ENCODE data around the gene DKC1.

The DKC1 gene

DNA sequence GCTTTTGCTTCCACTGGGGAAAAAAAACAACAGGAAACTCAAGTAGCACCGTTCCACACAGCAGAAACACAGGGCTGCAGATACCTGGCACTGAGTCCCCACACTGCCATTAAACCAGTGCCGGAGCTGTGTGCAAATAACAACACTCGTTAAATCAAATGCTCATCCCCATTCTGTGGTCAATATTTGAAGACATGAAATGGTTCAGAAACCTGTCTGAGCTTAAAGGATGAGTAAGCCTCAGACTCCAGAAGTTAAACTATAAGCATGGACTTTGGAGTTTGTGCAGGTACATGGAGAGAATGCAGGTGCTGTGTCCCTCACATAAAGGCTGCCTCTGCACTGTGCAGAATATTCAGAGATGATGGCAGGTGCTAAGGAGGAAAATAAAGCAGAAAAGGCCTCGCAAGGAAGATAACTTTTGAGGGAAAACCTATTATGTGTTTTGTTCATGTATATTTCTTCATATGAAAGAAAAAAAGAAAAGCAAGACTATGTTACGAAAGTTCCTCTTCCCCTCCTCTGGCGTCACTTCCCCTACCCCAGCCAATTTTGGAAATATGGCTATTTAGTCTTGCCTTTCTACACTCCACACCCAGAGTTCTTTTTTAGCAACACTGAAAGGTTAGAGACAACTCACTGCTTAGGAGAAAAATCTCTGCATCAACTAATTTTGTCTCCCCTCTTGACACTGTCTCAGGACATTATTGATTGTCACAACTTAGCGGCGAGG is 38.0 kb downstream of the DKC1 start:
- Histone ChIP-seq H3K4me3 (ENCODE audit: low read length) (no peak overlapping the region), H3K27ac (ENCODE audit: low read length) (no peak overlapping the region), H3K9ac (ENCODE audit: low read length) (no peak overlapping the region), H3K79me2 (ENCODE audit: low read length) (no peaks in the 10 kb centered on the region), H3K4me2 (ENCODE audit: low read length) (peak overlapping the region; percentile 8), H3K4me1 (ENCODE audit: low read length) (peaks cover 24% of the 10 kb centered on the region), H2AFZ (ENCODE audit: low read depth, low read length) (peak overlapping the region; percentile 54; the same call in 1 of the 2 replicates), H3K9me3 (ENCODE audit: insufficient read depth, low read length) (no peaks in the 10 kb centered on the region), H3K36me3 (replicated peaks; ENCODE audit: low read depth, low read length) (no peaks in the 10 kb centered on the region), H4K20me1 (ENCODE audit: insufficient read depth, low read length) (no peaks in the 10 kb centered on the region), H3K27me3 (ENCODE audit: low read depth, low read length) (no peaks in the 10 kb centered on the region)
- TF ChIP-seq, protein P1, sequence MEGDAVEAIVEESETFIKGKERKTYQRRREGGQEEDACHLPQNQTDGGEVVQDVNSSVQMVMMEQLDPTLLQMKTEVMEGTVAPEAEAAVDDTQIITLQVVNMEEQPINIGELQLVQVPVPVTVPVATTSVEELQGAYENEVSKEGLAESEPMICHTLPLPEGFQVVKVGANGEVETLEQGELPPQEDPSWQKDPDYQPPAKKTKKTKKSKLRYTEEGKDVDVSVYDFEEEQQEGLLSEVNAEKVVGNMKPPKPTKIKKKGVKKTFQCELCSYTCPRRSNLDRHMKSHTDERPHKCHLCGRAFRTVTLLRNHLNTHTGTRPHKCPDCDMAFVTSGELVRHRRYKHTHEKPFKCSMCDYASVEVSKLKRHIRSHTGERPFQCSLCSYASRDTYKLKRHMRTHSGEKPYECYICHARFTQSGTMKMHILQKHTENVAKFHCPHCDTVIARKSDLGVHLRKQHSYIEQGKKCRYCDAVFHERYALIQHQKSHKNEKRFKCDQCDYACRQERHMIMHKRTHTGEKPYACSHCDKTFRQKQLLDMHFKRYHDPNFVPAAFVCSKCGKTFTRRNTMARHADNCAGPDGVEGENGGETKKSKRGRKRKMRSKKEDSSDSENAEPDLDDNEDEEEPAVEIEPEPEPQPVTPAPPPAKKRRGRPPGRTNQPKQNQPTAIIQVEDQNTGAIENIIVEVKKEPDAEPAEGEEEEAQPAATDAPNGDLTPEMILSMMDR (IDR thresholded peaks at IDR 0.05; ENCODE audit: low read depth, low read length), result no peak
- no peak for TF ChIP-seq EZH2phosphoT487 (IDR thresholded peaks at IDR 0.05; ENCODE audit: low read depth)

DNA sequence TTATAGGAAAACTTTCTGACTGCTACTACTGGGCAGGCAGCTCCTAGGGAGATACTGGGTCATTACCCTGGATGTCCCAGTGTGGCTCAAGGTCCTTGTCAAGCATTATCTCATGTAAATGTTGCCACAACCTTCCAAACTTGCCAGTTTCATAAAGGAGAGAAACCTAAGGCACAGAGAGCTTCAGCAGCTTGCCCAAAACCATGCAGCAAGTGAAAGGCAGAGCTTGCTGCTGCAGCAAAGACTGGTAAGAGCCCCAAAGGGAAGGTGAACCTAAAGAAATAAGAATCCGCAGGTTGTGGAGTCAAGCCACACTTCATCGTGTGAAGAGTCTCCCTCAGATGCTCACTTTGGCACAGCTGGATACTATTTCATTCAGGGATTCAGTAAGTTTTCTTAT is 40.3 kb downstream of the DKC1 start:
- no peak overlapping the region for H3K9ac ChIP-seq (ENCODE audit: low read length)
- H3K27ac ChIP-seq (ENCODE audit: low read length), result no peak overlapping the region

DNA sequence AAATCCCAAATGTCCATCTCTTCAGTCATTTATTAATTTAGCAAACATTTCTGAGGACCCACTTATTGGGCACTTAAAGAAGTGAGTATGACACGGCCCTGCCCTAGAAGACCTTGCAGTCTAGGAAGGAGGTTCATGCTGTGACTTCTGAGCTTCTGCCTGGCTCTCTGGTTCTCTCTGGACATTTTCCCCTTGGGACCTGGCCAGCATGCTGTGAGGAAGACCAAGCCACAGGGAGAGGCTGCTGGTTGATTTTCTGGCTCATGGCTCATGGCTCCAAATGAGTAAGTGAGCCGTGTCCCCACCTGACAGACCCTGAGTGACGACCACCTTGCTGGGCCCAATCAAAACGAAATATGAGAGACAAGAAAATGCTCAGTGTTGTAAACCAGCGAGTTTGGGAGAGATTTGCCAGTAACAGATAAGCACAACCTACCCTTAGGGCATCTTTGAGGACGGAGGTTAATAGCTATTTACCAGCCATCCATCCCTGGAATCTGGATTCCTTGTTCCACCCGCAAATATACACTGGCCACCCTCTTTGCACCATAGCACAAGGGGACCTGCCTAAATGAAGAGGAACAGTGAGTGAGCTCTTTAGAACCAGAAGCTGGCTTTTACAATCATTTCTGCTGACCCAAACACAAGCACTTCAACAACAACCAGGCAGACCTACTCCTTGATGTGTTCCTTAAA is 41.7 kb downstream of the DKC1 start:
- TF ChIP-seq EZH2phosphoT487 (IDR thresholded peaks at IDR 0.05; ENCODE audit: low read depth), result no peak
- TF ChIP-seq, protein P1 (IDR thresholded peaks at IDR 0.05; ENCODE audit: low read depth, low read length), result no peak
- Histone ChIP-seq H3K27ac (ENCODE audit: low read length) (no peak overlapping the region), H3K4me3 (ENCODE audit: low read length) (peak overlapping the region; percentile 94), H2AFZ (ENCODE audit: low read depth, low read length) (peak overlapping the region; percentile 75; the same call in 1 of the 2 replicates), H4K20me1 (ENCODE audit: insufficient read depth, low read length) (no peaks in the 10 kb centered on the region), H3K4me2 (ENCODE audit: low read length) (peak overlapping the region; percentile 93), H3K9ac (ENCODE audit: low read length) (peak overlapping the region; percentile 83; the same call in 1 of the 2 replicates), H3K4me1 (ENCODE audit: low read length) (peaks cover 14% of the 10 kb centered on the region), H3K9me3 (ENCODE audit: insufficient read depth, low read length) (0 out of 2 replicates have a peak, but pooled peaks cover 6% of the 10 kb centered on the region), H3K36me3 (replicated peaks; ENCODE audit: low read depth, low read length) (no peaks in the 10 kb centered on the region), H3K27me3 (ENCODE audit: low read depth, low read length) (no peaks in the 10 kb centered on the region), H3K79me2 (ENCODE audit: low read length) (no peaks in the 10 kb centered on the region)

More for the DNA sequence above, 40.3 kb downstream of the DKC1 start:
- Histone ChIP-seq H4K20me1 (ENCODE audit: insufficient read depth, low read length) (no peaks in the 10 kb centered on the region), H2AFZ (ENCODE audit: low read depth, low read length) (no peak overlapping the region), H3K9me3 (ENCODE audit: insufficient read depth, low read length) (0 out of 2 replicates have a peak, but pooled peaks cover 6% of the 10 kb centered on the region), H3K4me2 (ENCODE audit: low read length) (no peak overlapping the region), H3K27me3 (ENCODE audit: low read depth, low read length) (no peaks in the 10 kb centered on the region), H3K4me3 (ENCODE audit: low read length) (no peak overlapping the region), H3K36me3 (replicated peaks; ENCODE audit: low read depth, low read length) (no peaks in the 10 kb centered on the region), H3K79me2 (ENCODE audit: low read length) (no peaks in the 10 kb centered on the region), H3K4me1 (ENCODE audit: low read length) (peaks cover 14% of the 10 kb centered on the region)
- no peak for TF ChIP-seq EZH2phosphoT487 (IDR thresholded peaks at IDR 0.05; ENCODE audit: low read depth)
- TF ChIP-seq, protein P1 (IDR thresholded peaks at IDR 0.05; ENCODE audit: low read depth, low read length), result no peak

Measured in OCI-LY3 (cell line).